Measurements from ENCODE around the gene MYMK. TPM values are rescaled to one million over a fixed set of nuclear protein-coding genes. Genes with fewer than 3 reads are reported as not detected.

MYMK gene
- total and polyA plus RNA-seq, 5 experiments from 2014 or later = not detected

GRCh38 chr9:133528001-133528875, 3.5 kb upstream of the MYMK start:
- peaks cover 11 to 24% (median 14%) of the 10 kb centered on the region in 4 donors for H3K4me1 Mint-ChIP-seq
- DNase-seq = no peak
- POLR2A ChIA-PET = no interaction called here
- H3K9me3 Mint-ChIP-seq = no peaks in the 10 kb centered on the region
- no peak for ATAC-seq
- no peaks in the 10 kb centered on the region for H3K36me3 Mint-ChIP-seq
- H3K4me3 Mint-ChIP-seq = no peak overlapping the region
- peak overlapping the region in 2 of 10 donors; percentile 27 to 56 for H3K27ac Mint-ChIP-seq
- peaks cover 0 to 3% (median 0%) of the 10 kb centered on the region in 5 donors for H3K27me3 Mint-ChIP-seq

DNA sequence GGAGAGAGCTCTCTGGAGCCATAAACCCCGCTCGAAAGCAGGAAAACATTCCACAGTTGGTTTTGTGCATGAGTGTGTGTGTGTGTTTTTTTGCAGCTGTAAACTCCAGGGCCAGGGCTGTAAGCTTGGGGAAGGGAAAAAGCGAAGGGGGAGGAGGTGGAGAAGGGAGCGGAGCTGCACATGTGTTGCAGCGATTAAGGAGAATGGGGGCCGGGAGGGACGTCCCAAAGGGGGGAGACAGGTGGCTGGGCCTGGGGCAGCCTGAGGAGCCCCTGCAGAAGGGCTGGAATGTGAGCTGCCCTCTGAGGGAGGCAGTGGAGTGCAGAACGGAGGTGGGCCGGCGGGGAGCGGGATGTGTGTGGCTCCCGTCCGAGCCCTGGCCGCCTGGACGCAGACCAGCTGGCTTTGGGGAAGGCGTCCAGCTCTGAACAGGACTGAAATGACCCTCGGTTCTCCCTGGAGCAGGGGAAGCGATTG, 2.7 kb upstream of the MYMK start:
- POLR2A ChIA-PET = no interaction called here
- peak overlapping the region in 1 of 10 donors; percentile 84 for H3K27ac Mint-ChIP-seq
- ATAC-seq = no peak
- H3K27me3 Mint-ChIP-seq = peaks cover 0 to 1% (median 0%) of the 10 kb centered on the region in 5 donors
- DNase-seq = no peak
- H3K4me1 Mint-ChIP-seq = peaks cover 4 to 16% (median 10%) of the 10 kb centered on the region in 4 donors
- no peak overlapping the region for H3K4me3 Mint-ChIP-seq
- H3K36me3 Mint-ChIP-seq = no peaks in the 10 kb centered on the region
- no peaks in the 10 kb centered on the region for H3K9me3 Mint-ChIP-seq

DNA sequence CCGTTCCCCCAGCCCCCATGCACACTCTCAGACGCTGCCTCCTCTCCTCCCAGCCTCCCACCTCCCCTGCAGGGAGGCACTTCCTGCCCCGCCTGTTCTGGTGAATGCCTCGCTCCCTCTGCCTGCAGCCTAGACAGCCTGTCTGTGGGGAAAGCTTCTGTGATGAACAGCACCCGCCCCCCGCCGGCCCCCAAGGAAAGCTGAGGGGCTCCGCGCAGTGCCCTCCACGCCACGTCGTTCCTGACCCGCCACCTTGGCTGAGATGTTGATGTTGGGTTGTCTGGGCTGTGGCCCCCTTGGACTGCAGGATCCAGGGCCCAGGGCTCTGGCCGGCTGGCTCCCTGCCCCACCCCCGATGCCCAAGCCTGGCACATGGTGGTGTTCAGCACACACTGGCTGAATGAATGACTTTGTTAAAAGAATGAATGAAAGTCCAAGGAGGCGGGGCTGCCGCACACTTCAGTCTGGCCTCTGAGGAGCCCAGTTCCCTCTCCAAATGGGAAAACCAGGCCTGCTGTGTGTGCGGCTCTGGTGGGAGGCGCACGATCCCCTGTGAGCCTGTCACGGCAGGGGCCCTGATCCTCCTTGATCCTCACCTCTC, 2.1 kb upstream of the MYMK start:
- Mint-ChIP-seq H3K36me3 (no peaks in the 10 kb centered on the region), H3K27me3 (no peaks in the 10 kb centered on the region), H3K9me3 (no peaks in the 10 kb centered on the region), H3K4me3 (peak overlapping the region in 4 of 10 donors; percentile 16 to 39 (median 19)), H3K27ac (peak overlapping the region in 5 of 10 donors; percentile 29 to 84 (median 71)), H3K4me1 (peaks cover 4 to 16% (median 10%) of the 10 kb centered on the region in 4 donors)
- POLR2A ChIA-PET = interaction anchor here (0.5 kb wide), 1 partner anchor 25 kb away, joined by 6 read pairs; no protein-coding TSS in a partner anchor
- peak in 1 of 2 donors; percentile 29 for ATAC-seq
- DNase-seq = no peak

DNA sequence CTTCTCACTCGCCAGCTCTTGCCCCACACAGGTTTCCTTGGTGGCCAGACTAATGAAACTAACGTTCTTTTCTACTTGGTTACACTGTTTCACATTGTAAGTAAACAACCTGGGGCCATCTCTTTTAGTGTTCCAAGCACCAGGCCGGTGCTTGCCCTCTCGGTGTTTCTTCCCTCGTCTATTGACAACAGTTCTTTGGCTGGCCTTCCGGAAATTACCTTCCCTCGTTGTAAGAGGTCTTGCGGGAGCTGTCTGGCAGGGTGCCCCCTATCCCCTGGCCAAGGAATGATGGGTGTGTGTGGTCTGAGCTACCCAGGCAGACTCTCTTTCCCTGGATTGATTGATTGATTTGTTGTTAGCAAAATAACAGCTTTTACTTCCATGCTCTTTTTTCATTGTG, 918 bp upstream of the MYMK start:
- Mint-ChIP-seq H3K9me3 (no peaks in the 10 kb centered on the region), H3K27ac (peak overlapping the region in 3 of 10 donors; percentile 23 to 75 (median 52)), H3K36me3 (no peaks in the 10 kb centered on the region), H3K4me3 (no peak overlapping the region), H3K4me1 (peaks cover 4 to 16% (median 10%) of the 10 kb centered on the region in 4 donors), H3K27me3 (no peaks in the 10 kb centered on the region)
- DNase-seq = no peak
- no peak for ATAC-seq
- POLR2A ChIA-PET = interaction anchor here (0.7 kb wide), 1 partner anchor 1942 kb away, joined by 4 read pairs; no protein-coding TSS in a partner anchor

DNA sequence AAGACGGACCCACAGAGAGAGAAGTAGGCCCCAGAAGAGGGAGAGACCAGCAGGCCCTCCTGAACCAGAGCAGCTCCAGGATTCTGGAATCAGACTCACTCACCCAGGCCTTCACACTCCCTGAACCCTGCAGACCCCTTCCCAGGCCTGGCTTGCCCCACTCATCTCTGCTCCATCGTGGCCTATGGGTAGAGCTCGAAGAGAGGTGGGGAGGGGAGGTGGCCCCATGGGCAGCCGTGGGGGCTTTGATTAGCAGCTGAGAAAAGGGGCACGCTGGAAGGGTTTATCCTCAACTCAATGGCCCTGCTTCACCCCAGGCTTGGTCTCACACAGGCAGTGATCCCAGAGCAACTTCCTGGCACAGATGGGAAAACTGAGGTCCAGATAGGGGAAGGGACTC, 613 bp downstream of the MYMK start:
- no peaks in the 10 kb centered on the region for H3K9me3 Mint-ChIP-seq
- POLR2A ChIA-PET = no interaction called here
- peak overlapping the region in 2 of 10 donors; percentile 41 to 63 for H3K27ac Mint-ChIP-seq
- peaks cover 4 to 16% (median 10%) of the 10 kb centered on the region in 4 donors for H3K4me1 Mint-ChIP-seq
- ATAC-seq = no peak
- H3K36me3 Mint-ChIP-seq = no peaks in the 10 kb centered on the region
- H3K27me3 Mint-ChIP-seq = no peaks in the 10 kb centered on the region
- H3K4me3 Mint-ChIP-seq = no peak overlapping the region
- no peak for DNase-seq

DNA sequence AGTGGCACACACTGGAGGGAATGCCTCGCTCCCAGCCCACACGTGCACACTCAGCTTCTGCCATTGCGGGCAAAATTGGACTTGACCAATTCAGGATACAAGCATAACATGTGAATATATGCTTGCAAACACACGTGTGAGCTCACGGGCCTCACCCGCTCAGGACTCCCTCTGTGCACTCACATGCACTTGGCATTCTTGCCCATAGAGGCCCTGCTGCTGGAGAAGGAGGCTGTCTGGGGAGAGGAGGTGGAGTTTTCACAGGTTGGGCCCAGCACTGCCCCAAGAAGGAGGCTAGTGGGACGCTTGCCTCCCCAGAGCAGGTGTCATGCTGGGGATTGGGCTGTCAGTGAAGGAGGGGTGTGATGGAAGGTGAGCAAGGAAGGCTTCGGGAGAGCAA, 1.7 kb downstream of the MYMK start:
- DNase-seq (no peak), ATAC-seq (no peak)
- Mint-ChIP-seq H3K4me1 (peaks cover 4 to 16% (median 10%) of the 10 kb centered on the region in 4 donors), H3K9me3 (no peaks in the 10 kb centered on the region), H3K27ac (peak overlapping the region in 2 of 10 donors; percentile 48 to 63), H3K36me3 (no peaks in the 10 kb centered on the region), H3K4me3 (no peak overlapping the region), H3K27me3 (no peaks in the 10 kb centered on the region)
- POLR2A ChIA-PET = interaction anchor here (2.2 kb wide), 1 partner anchor 14 kb away, joined by 13 read pairs; no protein-coding TSS in a partner anchor

DNA sequence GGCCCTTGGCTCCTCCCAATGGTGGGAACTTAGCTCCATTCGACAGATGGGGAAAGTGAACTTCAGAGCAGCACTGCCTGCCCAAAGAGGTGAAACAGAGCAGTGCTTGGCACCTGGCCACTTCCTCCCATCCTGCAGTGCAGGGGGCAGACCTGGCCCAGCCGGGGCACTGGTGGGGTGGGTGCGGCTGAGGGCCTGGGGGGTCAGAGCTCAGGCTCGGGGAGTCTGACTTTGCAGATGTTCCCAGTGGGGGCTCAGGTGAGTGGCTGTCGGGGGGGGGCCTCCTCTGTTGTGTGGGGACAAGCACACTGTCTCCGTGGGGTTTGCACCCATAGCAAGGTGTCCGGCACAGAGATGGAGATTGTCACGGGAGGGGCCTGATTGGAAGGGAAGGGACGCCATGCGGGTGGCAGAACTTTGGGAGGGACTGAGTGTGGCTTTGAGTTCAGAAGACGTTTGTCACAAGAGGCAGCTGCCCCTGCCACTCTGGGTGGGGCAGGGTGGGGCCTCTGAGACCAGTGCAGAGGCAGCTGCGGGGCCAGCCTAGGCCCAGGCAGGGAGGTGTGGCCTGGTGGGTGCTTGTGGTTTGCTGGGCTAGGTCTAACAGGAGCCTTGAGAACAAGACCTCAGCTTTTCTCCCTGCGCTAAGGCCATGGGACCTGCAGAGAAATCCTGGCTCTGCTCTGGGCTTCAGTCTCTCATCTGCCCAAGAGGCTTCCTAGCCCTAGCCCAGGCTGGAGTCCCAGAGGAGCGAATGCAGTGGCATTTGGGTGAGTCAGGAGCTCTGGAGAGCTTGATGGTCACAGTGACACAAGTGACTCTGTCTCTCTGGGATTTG, 2.5 kb downstream of the MYMK start:
- Mint-ChIP-seq H3K27me3 (no peaks in the 10 kb centered on the region), H3K4me1 (peaks cover 4 to 15% (median 10%) of the 10 kb centered on the region in 4 donors), H3K27ac (peak overlapping the region in 1 of 10 donors; percentile 16), H3K9me3 (no peaks in the 10 kb centered on the region), H3K4me3 (no peak overlapping the region), H3K36me3 (no peaks in the 10 kb centered on the region)
- no peak for ATAC-seq
- no peak for DNase-seq
- POLR2A ChIA-PET = interaction anchor here (0.8 to 2.2 kb wide), 2 partner anchors 13 to 27 kb away, joined by 3 to 13 read pairs; no protein-coding TSS in a partner anchor

DNA sequence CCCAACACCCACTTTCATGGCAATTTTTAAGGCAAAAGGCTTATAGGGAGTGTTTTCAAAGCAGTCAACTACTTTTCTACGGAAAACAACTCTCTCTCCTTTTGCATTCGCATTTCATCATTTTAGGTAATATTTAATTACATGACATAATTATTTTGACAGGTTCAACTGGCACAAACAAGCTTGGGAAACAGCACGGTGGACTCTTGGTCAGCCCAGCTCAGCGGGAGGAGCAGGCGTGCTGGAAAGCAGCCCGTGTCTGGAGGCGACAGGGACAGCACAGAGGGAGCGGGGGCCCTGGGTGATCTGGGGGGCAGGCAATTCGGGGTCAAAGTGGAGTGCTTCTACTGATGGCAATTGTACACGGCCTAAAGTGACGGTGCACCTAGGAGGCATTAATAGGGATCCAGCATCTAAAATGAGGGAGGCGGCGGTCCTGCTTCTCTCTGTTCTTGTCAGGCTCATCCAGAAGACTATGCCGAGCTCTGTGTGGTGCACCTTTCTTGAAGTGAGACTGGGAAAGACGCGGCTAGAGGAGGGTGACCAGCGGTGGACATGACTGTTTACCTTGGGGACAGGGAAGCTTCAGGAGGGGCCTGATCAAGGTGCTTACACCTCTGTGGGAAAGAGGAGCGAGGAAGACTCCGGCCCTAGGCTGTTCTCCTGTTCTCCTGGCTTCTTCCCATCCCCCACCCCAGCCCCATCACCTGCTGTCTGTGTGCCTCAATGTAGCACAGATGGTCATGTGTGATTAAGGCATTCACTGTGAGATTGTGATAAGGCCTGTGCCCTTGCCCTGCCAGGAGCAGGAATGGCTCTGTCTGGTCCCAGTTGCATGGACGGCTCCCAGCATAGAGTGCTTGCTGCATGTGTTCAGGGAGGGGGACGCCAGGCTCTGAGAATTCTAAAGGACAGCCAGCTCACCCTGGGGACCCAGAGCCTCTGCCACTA, 3.4 kb downstream of the MYMK start:
- ATAC-seq (no peak), DNase-seq (no peak)
- peaks cover under 1 to 8% (median 5%) of the 10 kb centered on the region in 4 donors for H3K4me1 Mint-ChIP-seq
- H3K9me3 Mint-ChIP-seq = no peaks in the 10 kb centered on the region
- no peaks in the 10 kb centered on the region for H3K36me3 Mint-ChIP-seq
- no peaks in the 10 kb centered on the region for H3K27me3 Mint-ChIP-seq
- H3K4me3 Mint-ChIP-seq = no peak overlapping the region
- POLR2A ChIA-PET = interaction anchor here (0.8 to 2.2 kb wide), 2 partner anchors 12 to 26 kb away, joined by 3 to 13 read pairs; no protein-coding TSS in a partner anchor
- H3K27ac Mint-ChIP-seq = peak overlapping the region in 1 of 10 donors; percentile 16

- DNase-seq (no peak), ATAC-seq (no peak)
- Mint-ChIP-seq H3K36me3 (no peaks in the 10 kb centered on the region), H3K4me3 (no peak overlapping the region), H3K4me1 (peaks cover 0 to 7% (median 0%) of the 10 kb centered on the region in 4 donors), H3K27me3 (no peaks in the 10 kb centered on the region), H3K9me3 (no peaks in the 10 kb centered on the region), H3K27ac (no peak overlapping the region)
- POLR2A ChIA-PET = no interaction called here
These were observed 4.5 kb downstream of the MYMK start for GRCh38 chr9:133520121-133520835.

DNA sequence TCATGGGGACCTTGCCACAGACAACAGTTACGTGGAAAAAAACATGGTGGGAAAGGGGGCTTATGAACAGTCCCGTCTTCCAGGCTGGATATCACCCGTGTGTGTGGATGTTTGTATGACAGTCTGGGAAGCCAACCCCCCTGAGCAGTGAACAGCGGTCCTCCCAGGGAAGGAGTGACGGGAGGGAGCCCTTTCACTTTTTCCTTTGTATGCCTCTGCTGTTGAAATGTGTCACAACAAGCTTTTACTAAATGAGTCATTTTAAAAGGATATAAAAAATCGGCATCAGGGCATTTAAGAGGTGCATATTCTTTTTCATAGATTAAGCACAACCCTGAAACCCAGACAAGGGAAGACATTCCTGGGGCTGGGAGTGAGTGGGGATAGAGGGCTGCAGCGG, 5.1 kb downstream of the MYMK start:
- no peak overlapping the region for H3K27ac Mint-ChIP-seq
- no peaks in the 10 kb centered on the region for H3K9me3 Mint-ChIP-seq
- no peak overlapping the region for H3K4me3 Mint-ChIP-seq
- H3K36me3 Mint-ChIP-seq = no peaks in the 10 kb centered on the region
- H3K27me3 Mint-ChIP-seq = no peaks in the 10 kb centered on the region
- DNase-seq (no peak), ATAC-seq (no peak)
- POLR2A ChIA-PET = no interaction called here
- peaks cover 0 to 7% (median 0%) of the 10 kb centered on the region in 4 donors for H3K4me1 Mint-ChIP-seq

All from naive thymus-derived CD8-positive, alpha-beta T cell (primary cell).